ENCODE results near the gene NUP54.

DNA sequence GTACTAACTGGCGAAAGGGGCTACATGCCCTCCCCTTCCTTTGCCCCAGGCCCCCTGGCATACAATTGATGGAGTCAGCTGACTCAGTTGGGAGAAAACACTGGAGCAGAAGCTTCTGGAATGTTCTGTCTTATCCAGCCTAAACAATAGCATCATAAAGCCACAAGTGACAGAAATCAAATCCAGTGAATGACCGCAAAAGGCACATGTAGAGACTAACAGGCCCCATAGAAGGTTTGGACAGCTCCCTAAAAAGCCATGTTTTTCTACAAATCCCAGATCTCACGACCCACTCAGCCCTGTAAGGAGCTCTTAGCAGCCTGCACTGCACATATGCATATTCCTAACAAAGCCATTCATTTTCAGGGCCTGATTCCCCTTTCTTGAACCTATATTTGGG, 40.4 kb upstream of the NUP54 start:
- TF ChIP-seq EP300 (IDR thresholded peaks at IDR 0.05) (no peak), POLR2A (IDR thresholded peaks at IDR 0.05) (no peak), POLR2AphosphoS5 (IDR thresholded peaks at IDR 0.05) (no peak)
- TF ChIP-seq, protein P1, sequence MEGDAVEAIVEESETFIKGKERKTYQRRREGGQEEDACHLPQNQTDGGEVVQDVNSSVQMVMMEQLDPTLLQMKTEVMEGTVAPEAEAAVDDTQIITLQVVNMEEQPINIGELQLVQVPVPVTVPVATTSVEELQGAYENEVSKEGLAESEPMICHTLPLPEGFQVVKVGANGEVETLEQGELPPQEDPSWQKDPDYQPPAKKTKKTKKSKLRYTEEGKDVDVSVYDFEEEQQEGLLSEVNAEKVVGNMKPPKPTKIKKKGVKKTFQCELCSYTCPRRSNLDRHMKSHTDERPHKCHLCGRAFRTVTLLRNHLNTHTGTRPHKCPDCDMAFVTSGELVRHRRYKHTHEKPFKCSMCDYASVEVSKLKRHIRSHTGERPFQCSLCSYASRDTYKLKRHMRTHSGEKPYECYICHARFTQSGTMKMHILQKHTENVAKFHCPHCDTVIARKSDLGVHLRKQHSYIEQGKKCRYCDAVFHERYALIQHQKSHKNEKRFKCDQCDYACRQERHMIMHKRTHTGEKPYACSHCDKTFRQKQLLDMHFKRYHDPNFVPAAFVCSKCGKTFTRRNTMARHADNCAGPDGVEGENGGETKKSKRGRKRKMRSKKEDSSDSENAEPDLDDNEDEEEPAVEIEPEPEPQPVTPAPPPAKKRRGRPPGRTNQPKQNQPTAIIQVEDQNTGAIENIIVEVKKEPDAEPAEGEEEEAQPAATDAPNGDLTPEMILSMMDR (IDR thresholded peaks at IDR 0.05): no peak
